ENCODE measurements around the gene CRYGN.
A peak's percentile ranks its signal among the peaks of the same experiment; 100 is the strongest.

Gene CRYGN

DNA sequence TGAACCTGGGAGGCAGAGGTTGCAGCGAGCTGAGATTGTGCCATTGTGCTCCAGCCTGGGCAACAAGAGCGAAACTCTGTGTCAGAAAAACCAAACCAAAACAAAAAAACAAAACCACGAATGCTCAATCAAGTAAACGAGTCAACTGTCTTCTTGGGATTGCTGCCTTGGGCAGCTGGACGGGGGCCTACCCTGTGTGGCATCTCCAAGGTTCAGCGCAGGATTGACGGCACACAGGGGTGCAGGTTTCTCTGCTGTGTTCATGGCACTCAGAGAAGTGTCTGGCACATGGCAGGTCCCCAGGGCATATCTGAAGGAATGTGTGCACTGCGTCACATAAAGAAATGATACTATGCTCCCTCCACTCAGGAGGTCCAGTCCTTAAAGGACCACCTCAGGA lies 25.2 kb upstream of the CRYGN start:
- ATAC-seq = no peak
- TF ChIP-seq GLIS3 (CRISPR knock-in tag; IDR thresholded peaks at IDR 0.05) = 0 out of 2 replicates have a peak, but pooled peaks have one; percentile 28
- TF ChIP-seq ARNTL (CRISPR knock-in tag; IDR thresholded peaks at IDR 0.05; ENCODE audit: borderline replicate concordance, low read depth) = no peak

DNA sequence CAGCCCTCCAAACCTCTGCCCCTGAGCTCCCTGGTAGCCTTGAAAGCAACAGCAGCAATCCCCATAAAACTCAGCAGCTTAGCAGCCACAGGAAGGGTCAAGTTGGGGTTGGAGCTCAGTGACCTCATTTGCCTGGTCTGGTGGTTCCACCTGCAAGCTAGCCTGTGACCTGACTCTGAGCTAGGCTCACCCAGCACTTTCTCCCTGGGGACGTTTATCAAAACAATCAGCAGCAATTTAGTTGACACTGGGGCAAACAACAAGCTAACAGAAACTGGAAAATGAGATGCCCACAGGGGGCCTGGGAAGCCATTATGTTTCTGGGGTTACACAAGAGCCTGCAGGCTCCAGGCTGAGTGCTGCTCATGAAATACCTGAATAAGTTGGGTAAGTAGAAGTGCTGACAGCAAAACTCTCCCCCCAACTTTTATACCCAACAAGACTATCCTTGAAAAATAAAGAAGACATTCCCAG lies 22.4 kb upstream of the CRYGN start:
- no peak for ATAC-seq
- TF ChIP-seq ZNF8 (CRISPR knock-in tag; IDR thresholded peaks at IDR 0.05) = no peak
- no peak for TF ChIP-seq PPARA (CRISPR knock-in tag; IDR thresholded peaks at IDR 0.05; ENCODE audit: borderline replicate concordance)
- no peak for TF ChIP-seq ZNF565 (CRISPR knock-in tag; conservative IDR thresholded peaks at IDR 0.05; ENCODE audit: low read depth)
- no peak for TF ChIP-seq TCF4 (CRISPR knock-in tag; IDR thresholded peaks at IDR 0.05; ENCODE audit: borderline replicate concordance)
- no peak for TF ChIP-seq ZFP3 (CRISPR knock-in tag; IDR thresholded peaks at IDR 0.05)
- no peak for TF ChIP-seq TOX (CRISPR knock-in tag; IDR thresholded peaks at IDR 0.05; ENCODE audit: borderline replicate concordance)
- TF ChIP-seq BACH2 (CRISPR knock-in tag; IDR thresholded peaks at IDR 0.05; ENCODE audit: borderline replicate concordance) = no peak
- no peak for TF ChIP-seq RARB (CRISPR knock-in tag; IDR thresholded peaks at IDR 0.05)
- TF ChIP-seq SNAI2 (CRISPR knock-in tag; IDR thresholded peaks at IDR 0.05) = no peak
- TF ChIP-seq CREB5 (CRISPR knock-in tag; IDR thresholded peaks at IDR 0.05; ENCODE audit: low read depth) = no peak

DNA sequence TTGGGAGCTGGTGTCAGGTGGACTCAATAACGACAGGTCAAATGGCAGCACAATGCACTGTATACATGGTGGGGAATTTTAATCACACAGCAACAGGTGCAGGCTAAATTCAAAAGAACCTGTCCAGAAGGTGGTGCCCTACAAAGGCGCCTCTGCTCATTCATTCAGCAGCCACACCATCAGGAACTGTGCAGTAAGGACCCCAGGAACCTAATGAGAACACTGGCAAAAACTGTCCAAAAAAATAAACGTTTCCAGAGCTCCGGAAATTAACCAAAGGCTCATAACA lies 21.9 kb upstream of the CRYGN start:
- no peak for ATAC-seq
- TF ChIP-seq ESRRG (CRISPR knock-in tag; IDR thresholded peaks at IDR 0.05) (no peak), CSDC2 (CRISPR knock-in tag; IDR thresholded peaks at IDR 0.05) (no peak), ISL1 (CRISPR knock-in tag; IDR thresholded peaks at IDR 0.05) (no peak), ARNTL (CRISPR knock-in tag; IDR thresholded peaks at IDR 0.05; ENCODE audit: borderline replicate concordance, low read depth) (no peak), CSRNP3 (CRISPR knock-in tag; IDR thresholded peaks at IDR 0.05) (no peak), BACH2 (CRISPR knock-in tag; IDR thresholded peaks at IDR 0.05; ENCODE audit: borderline replicate concordance) (no peak), RARB (CRISPR knock-in tag; IDR thresholded peaks at IDR 0.05) (no peak), GLIS3 (CRISPR knock-in tag; IDR thresholded peaks at IDR 0.05) (no peak), ZFP3 (CRISPR knock-in tag; IDR thresholded peaks at IDR 0.05) (no peak), PATZ1 (CRISPR knock-in tag; IDR thresholded peaks at IDR 0.05; ENCODE audit: borderline replicate concordance) (no peak), ZNF565 (CRISPR knock-in tag; conservative IDR thresholded peaks at IDR 0.05; ENCODE audit: low read depth) (no peak), ZNF70 (CRISPR knock-in tag; IDR thresholded peaks at IDR 0.05) (no peak), TCF4 (CRISPR knock-in tag; IDR thresholded peaks at IDR 0.05; ENCODE audit: borderline replicate concordance) (no peak), TSHZ2 (CRISPR knock-in tag; IDR thresholded peaks at IDR 0.05) (no peak), ZFP30 (CRISPR knock-in tag; IDR thresholded peaks at IDR 0.05) (no peak), OSR1 (CRISPR knock-in tag; IDR thresholded peaks at IDR 0.05) (no peak)

All from SK-N-SH treated with all-trans-retinoic acid at 6 μM for 48 hours (cell line).